Cardiac muscle cell (in vitro differentiated cells and primary cell): Measurements from ENCODE around the gene SLCO2A1. TPM values are rescaled to one million over a fixed set of nuclear protein-coding genes. Genes with fewer than 3 reads are reported as not detected.

Experiments used
- DNase-seq, 2 donors: peaks; one replicate each; pipeline versions ENCODE4 v3.0.0 to v3.0.0-alpha.2; 2010 to 2017; ENCODE audit warnings: low read depth in 1 of 2, low spot score in 1 of 2
- H3K27ac ChIP-seq: fragments of 200-600 bp; sonication (generic); 2 replicates; pipeline ENCODE4 v1.5.1; 2016
- H3K27me3 ChIP-seq: fragments of 200-600 bp; sonication (generic); 2 replicates; pipeline ENCODE4 v1.6.0; 2016; ENCODE audit warnings: control low read depth
- H3K36me3 ChIP-seq: fragments of 200-600 bp; sonication (generic); 2 replicates; pipeline ENCODE4 v1.5.1; 2016; ENCODE audit warnings: control low read depth
- H3K4me1 ChIP-seq: fragments of 200-600 bp; sonication (generic); 2 replicates; pipeline ENCODE4 v1.8.1; 2017; ENCODE audit warnings: low read depth, mild to moderate bottlenecking, mixed run types
- H3K4me3 ChIP-seq: fragments of 200-600 bp; sonication (generic); 2 replicates; pipeline ENCODE4 v1.5.1; 2016; ENCODE audit warnings: mild to moderate bottlenecking
- H3K9me3 ChIP-seq: fragments of 200-600 bp; sonication (generic); 2 replicates; pipeline ENCODE4 v1.5.1; 2017; ENCODE audit warnings: low read depth, mild to moderate bottlenecking, control low read depth
- CTCF ChIP-seq: IDR thresholded peaks from 2 replicates; pipeline ENCODE4 v1.5.1; 2012; ENCODE audit warnings: low read depth, mild to moderate bottlenecking, low read length
- polyA plus RNA-seq: library from polyadenylated mRNA; unstranded; fragments of >200 nt; fragmentation: Nextera tagmentation; extraction: Ambion mirVana; gene quantifications from 2 replicates; pipeline ENCODE4 v1.2.1, GENCODE V29; 2016
- total RNA-seq: library from RNA; depleted of rRNA; stranded (reverse); fragments of >200 nt; gene quantifications from 2 replicates; pipeline ENCODE4 v1.2.3, GENCODE V29; 2016

SLCO2A1 gene
- total and polyA plus RNA-seq, 2 experiments from 2014 or later = 5.1 to 6.1 TPM

GRCh38 chr3:133934996-133935842 lies 94.5 kb downstream of the SLCO2A1 start:
- Histone ChIP-seq H3K4me1 (no peaks in the 10 kb centered on the region), H3K27me3 (no peaks in the 10 kb centered on the region), H3K4me3 (no peak overlapping the region), H3K27ac (no peak overlapping the region), H3K9me3 (no peaks in the 10 kb centered on the region), H3K36me3 (no peaks in the 10 kb centered on the region)
- TF ChIP-seq CTCF = no peak
- DNase-seq = no peak

- Histone ChIP-seq H3K27ac (no peak overlapping the region), H3K4me1 (no peaks in the 10 kb centered on the region), H3K36me3 (no peaks in the 10 kb centered on the region), H3K27me3 (peaks cover under 1% of the 10 kb centered on the region), H3K4me3 (no peak overlapping the region), H3K9me3 (no peaks in the 10 kb centered on the region)
- DNase-seq = no peak
- no peak for TF ChIP-seq CTCF
Observed at GRCh38 chr3:133934073-133934970, 95.4 kb downstream of the SLCO2A1 start.

- Histone ChIP-seq H3K36me3 (no peaks in the 10 kb centered on the region), H3K4me1 (no peaks in the 10 kb centered on the region), H3K9me3 (no peaks in the 10 kb centered on the region), H3K27ac (no peak overlapping the region), H3K27me3 (peaks cover 10% of the 10 kb centered on the region), H3K4me3 (no peak overlapping the region)
- no peak for TF ChIP-seq CTCF
- no peak for DNase-seq
Observed at GRCh38 chr3:133933097-133934024, 96.4 kb downstream of the SLCO2A1 start.

GRCh38 chr3:133932009-133932408 lies 97.7 kb downstream of the SLCO2A1 start:
- H3K4me1 ChIP-seq = no peaks in the 10 kb centered on the region
- peaks cover 21% of the 10 kb centered on the region for H3K27me3 ChIP-seq
- no peak overlapping the region for H3K27ac ChIP-seq
- H3K9me3 ChIP-seq = no peaks in the 10 kb centered on the region
- no peaks in the 10 kb centered on the region for H3K36me3 ChIP-seq
- no peak for DNase-seq
- TF ChIP-seq CTCF = no peak
- no peak overlapping the region for H3K4me3 ChIP-seq

- H3K4me3 ChIP-seq = no peak overlapping the region
- no peaks in the 10 kb centered on the region for H3K4me1 ChIP-seq
- no peaks in the 10 kb centered on the region for H3K36me3 ChIP-seq
- no peak overlapping the region for H3K27ac ChIP-seq
- H3K27me3 ChIP-seq = peaks cover 24% of the 10 kb centered on the region
- TF ChIP-seq CTCF = no peak
- DNase-seq = no peak
- no peaks in the 10 kb centered on the region for H3K9me3 ChIP-seq
Observed at GRCh38 chr3:133931084-133931483, 98.6 kb downstream of the SLCO2A1 start.
